ENCODE measurements around the gene EPS8L3. TPM values are rescaled to one million over a fixed set of nuclear protein-coding genes. Genes with fewer than 3 reads are reported as not detected.

The EPS8L3 gene
- polyA plus RNA-seq, 1 of the 3 experiments (the other 2 are of a cell fraction), result not detected

DNA sequence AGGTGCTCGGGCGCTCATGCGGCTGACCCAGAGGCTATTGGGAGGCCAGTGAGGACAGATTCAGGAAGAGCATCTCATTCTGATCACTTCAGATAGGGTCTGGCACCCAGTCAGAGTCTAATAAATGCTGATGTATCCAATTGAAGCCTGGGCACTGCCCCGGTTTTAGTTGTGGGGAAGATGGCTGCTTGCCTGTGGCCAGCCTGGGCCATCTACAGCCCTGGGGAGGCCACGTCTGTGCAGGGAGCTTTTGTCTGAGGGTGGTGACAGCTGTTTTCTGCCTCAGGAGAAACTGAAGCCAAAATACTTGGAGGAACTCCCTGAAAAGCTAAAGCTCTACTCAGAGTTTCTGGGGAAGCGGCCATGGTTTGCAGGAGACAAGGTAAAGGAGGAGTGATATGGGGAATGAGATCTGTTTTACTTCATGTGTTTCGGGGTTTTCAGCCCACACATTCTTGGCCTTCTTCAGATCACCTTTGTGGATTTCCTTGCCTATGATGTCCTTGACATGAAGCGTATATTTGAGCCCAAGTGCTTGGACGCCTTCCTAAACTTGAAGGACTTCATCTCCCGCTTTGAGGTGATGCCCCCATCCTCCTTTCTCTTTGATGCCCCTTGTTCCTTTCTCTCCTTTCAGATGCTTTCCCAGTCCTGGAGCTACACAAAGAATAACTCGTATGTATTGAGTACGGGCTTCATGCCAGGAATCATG, 48.9 kb downstream of the EPS8L3 start:
- WGBS (ENCODE audit: low lambda C conversion rate), result 84% methylated on average over 11 of the region's 12 CpGs
- no peak overlapping the region for H3K4me3 ChIP-seq (ENCODE audit: low read depth in 2 of 2, low read length in 1 of 2)
- ChIA-PET POLR2A (no interaction called here), CTCF (interaction anchor here (1.1 to 1.4 kb wide), 3 partner anchors 12 to 62 kb away, joined by 3 to 5 read pairs (median 4); no protein-coding TSS in a partner anchor)
- no peaks in the 10 kb centered on the region for H3K27me3 ChIP-seq (ENCODE audit: insufficient read depth)
- H3K79me2 ChIP-seq (ENCODE audit: insufficient read depth), result no peaks in the 10 kb centered on the region
- no peak overlapping the region for H3K4me2 ChIP-seq
- no peaks in the 10 kb centered on the region for H3F3A ChIP-seq (replicated peaks; ENCODE audit: insufficient read depth)
- H2AFZ ChIP-seq (ENCODE audit: low read depth), result no peak overlapping the region
- peaks cover 0 to 6% of the 10 kb centered on the region in 2 experiments; a peak in 1 of 4 replicates for H3K4me1 ChIP-seq (ENCODE audit: control insufficient read depth in 1 of 2, insufficient read depth in 2 of 2, low read depth in 1 of 2, low read length in 1 of 2)
- no peaks in the 10 kb centered on the region for H3K9me2 ChIP-seq
- no peak for TF ChIP-seq FOXJ3 (CRISPR knock-in tag; IDR thresholded peaks at IDR 0.05)
- TF ChIP-seq FOXM1 (IDR thresholded peaks at IDR 0.05; ENCODE audit: low read depth), result no peak
- TF ChIP-seq SIN3A (IDR thresholded peaks at IDR 0.05; ENCODE audit: borderline replicate concordance, low read depth, low read length), result no peak
- no peak for TF ChIP-seq CHD2 (IDR thresholded peaks at IDR 0.05; ENCODE audit: low read length, partially characterized antibody)
- no peak for TF ChIP-seq NFIC (IDR thresholded peaks at IDR 0.05; ENCODE audit: borderline replicate concordance)
- TF ChIP-seq, protein P1, sequence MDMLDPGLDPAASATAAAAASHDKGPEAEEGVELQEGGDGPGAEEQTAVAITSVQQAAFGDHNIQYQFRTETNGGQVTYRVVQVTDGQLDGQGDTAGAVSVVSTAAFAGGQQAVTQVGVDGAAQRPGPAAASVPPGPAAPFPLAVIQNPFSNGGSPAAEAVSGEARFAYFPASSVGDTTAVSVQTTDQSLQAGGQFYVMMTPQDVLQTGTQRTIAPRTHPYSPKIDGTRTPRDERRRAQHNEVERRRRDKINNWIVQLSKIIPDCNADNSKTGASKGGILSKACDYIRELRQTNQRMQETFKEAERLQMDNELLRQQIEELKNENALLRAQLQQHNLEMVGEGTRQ (IDR thresholded peaks at IDR 0.05; ENCODE audit: borderline replicate concordance, low read depth, low read length), result no peak
- TF ChIP-seq EP300 (IDR thresholded peaks at IDR 0.05; ENCODE audit: borderline replicate concordance in 1 of 2, low read depth in 1 of 2, low read length in 1 of 2), result no peak
- no peak for TF ChIP-seq EZH2phosphoT487 (IDR thresholded peaks at IDR 0.05; ENCODE audit: borderline replicate concordance, low read depth)
- TF ChIP-seq, protein P2, sequence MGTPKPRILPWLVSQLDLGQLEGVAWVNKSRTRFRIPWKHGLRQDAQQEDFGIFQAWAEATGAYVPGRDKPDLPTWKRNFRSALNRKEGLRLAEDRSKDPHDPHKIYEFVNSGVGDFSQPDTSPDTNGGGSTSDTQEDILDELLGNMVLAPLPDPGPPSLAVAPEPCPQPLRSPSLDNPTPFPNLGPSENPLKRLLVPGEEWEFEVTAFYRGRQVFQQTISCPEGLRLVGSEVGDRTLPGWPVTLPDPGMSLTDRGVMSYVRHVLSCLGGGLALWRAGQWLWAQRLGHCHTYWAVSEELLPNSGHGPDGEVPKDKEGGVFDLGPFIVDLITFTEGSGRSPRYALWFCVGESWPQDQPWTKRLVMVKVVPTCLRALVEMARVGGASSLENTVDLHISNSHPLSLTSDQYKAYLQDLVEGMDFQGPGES (IDR thresholded peaks at IDR 0.05; ENCODE audit: low read depth, low read length), result no peak
- TF ChIP-seq FOSL2 (IDR thresholded peaks at IDR 0.05; ENCODE audit: borderline replicate concordance, low read depth), result no peak
- no peak for TF ChIP-seq TAF1 (IDR thresholded peaks at IDR 0.05; ENCODE audit: borderline replicate concordance, low read depth, low read length)
- H3K27ac ChIP-seq (ENCODE audit: low read depth in 2 of 2, low read length in 1 of 2), result no peak overlapping the region
- H3K9ac ChIP-seq, result no peak overlapping the region
- no peaks in the 10 kb centered on the region for H3K36me3 ChIP-seq (replicated peaks in 1 of 2; ENCODE audit: control insufficient read depth in 1 of 2, insufficient read depth in 2 of 2, low read length in 1 of 2)
- no peaks in the 10 kb centered on the region for H3K9me3 ChIP-seq
- H4K20me1 ChIP-seq (ENCODE audit: insufficient read depth), result no peaks in the 10 kb centered on the region
- peak; percentile 4 for DNase-seq

DNA sequence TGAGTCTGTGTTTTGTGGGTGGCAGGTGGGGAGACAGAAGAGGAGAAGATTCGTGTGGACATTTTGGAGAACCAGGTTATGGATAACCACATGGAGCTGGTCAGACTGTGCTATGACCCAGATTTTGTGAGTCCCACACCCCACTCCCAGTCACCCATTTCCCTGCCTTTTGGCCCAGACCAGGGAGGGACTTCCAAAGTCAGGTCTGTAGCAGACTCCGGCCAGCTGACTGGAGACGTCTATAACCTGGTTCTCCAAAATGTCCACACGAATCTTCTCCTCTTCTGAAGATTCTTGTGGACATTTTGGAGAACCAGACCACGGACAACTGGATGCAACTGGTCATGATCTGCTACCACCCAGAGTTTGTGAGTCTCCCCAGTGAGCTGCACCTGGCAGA, 50.1 kb downstream of the EPS8L3 start:
- POLR2A ChIA-PET, result no interaction called here
- Histone ChIP-seq H3K79me2 (ENCODE audit: insufficient read depth) (no peaks in the 10 kb centered on the region), H4K20me1 (ENCODE audit: insufficient read depth) (no peaks in the 10 kb centered on the region), H3K27ac (ENCODE audit: low read depth in 2 of 2, low read length in 1 of 2) (no peak overlapping the region), H3K4me3 (ENCODE audit: low read depth in 2 of 2, low read length in 1 of 2) (no peak overlapping the region), H3K4me2 (no peak overlapping the region), H3K36me3 (replicated peaks in 1 of 2; ENCODE audit: control insufficient read depth in 1 of 2, insufficient read depth in 2 of 2, low read length in 1 of 2) (no peaks in the 10 kb centered on the region), H2AFZ (ENCODE audit: low read depth) (no peak overlapping the region), H3K4me1 (ENCODE audit: control insufficient read depth in 1 of 2, insufficient read depth in 2 of 2, low read depth in 1 of 2, low read length in 1 of 2) (no peaks in the 10 kb centered on the region), H3K27me3 (ENCODE audit: insufficient read depth) (no peaks in the 10 kb centered on the region), H3K9me3 (no peaks in the 10 kb centered on the region), H3F3A (replicated peaks; ENCODE audit: insufficient read depth) (no peaks in the 10 kb centered on the region), H3K9ac (no peak overlapping the region), H3K9me2 (no peaks in the 10 kb centered on the region)
- CTCF ChIA-PET, result interaction anchor here (1.4 kb wide), 1 partner anchor 63 kb away, joined by 5 read pairs; no protein-coding TSS in a partner anchor
- 60% methylated on average over 4 of the region's 5 CpGs for WGBS (ENCODE audit: low lambda C conversion rate)
- peak; percentile 3 for DNase-seq
- no peak for TF ChIP-seq FOXM1 (IDR thresholded peaks at IDR 0.05; ENCODE audit: low read depth)
- no peak for TF ChIP-seq CHD2 (IDR thresholded peaks at IDR 0.05; ENCODE audit: low read length, partially characterized antibody)
- TF ChIP-seq, protein P3, sequence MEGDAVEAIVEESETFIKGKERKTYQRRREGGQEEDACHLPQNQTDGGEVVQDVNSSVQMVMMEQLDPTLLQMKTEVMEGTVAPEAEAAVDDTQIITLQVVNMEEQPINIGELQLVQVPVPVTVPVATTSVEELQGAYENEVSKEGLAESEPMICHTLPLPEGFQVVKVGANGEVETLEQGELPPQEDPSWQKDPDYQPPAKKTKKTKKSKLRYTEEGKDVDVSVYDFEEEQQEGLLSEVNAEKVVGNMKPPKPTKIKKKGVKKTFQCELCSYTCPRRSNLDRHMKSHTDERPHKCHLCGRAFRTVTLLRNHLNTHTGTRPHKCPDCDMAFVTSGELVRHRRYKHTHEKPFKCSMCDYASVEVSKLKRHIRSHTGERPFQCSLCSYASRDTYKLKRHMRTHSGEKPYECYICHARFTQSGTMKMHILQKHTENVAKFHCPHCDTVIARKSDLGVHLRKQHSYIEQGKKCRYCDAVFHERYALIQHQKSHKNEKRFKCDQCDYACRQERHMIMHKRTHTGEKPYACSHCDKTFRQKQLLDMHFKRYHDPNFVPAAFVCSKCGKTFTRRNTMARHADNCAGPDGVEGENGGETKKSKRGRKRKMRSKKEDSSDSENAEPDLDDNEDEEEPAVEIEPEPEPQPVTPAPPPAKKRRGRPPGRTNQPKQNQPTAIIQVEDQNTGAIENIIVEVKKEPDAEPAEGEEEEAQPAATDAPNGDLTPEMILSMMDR (IDR thresholded peaks at IDR 0.05), result no peak
- TF ChIP-seq RCOR1 (IDR thresholded peaks at IDR 0.05; ENCODE audit: low read length), result no peak
- no peak for TF ChIP-seq EP300 (IDR thresholded peaks at IDR 0.05; ENCODE audit: borderline replicate concordance in 1 of 2, low read depth in 1 of 2, low read length in 1 of 2)
- TF ChIP-seq, protein P4, sequence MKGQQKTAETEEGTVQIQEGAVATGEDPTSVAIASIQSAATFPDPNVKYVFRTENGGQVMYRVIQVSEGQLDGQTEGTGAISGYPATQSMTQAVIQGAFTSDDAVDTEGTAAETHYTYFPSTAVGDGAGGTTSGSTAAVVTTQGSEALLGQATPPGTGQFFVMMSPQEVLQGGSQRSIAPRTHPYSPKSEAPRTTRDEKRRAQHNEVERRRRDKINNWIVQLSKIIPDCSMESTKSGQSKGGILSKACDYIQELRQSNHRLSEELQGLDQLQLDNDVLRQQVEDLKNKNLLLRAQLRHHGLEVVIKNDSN (IDR thresholded peaks at IDR 0.05; ENCODE audit: borderline replicate concordance, low read depth), result no peak
- TF ChIP-seq, protein P1 (IDR thresholded peaks at IDR 0.05; ENCODE audit: borderline replicate concordance, low read depth, low read length), result no peak
- TF ChIP-seq, protein P2 (IDR thresholded peaks at IDR 0.05; ENCODE audit: low read depth, low read length), result no peak
- no peak for TF ChIP-seq YY1 (IDR thresholded peaks at IDR 0.05; ENCODE audit: low read depth)
- TF ChIP-seq NRF1 (IDR thresholded peaks at IDR 0.05; ENCODE audit: low read depth, low read length), result no peak
- no peak for TF ChIP-seq MXI1 (IDR thresholded peaks at IDR 0.05; ENCODE audit: low read depth, low read length)
- TF ChIP-seq GABPA (IDR thresholded peaks at IDR 0.05; ENCODE audit: low read depth), result no peak
- no peak for TF ChIP-seq JUND (IDR thresholded peaks at IDR 0.05)
